ENCODE measurements around the gene DNAJC4.

GRCh38 chr11:64220271-64220670 is 10.1 kb upstream of the DNAJC4 start:
- TF ChIP-seq POLR2A (IDR thresholded peaks at IDR 0.05; ENCODE audit: control extremely low read depth in 1 of 2, low read depth in 2 of 2, low read length in 2 of 2) (no peak), EP300 (IDR thresholded peaks at IDR 0.05; ENCODE audit: borderline replicate concordance in 1 of 2, low read depth in 2 of 2, low read length in 2 of 2) (no peak)
- TF ChIP-seq, protein P1, sequence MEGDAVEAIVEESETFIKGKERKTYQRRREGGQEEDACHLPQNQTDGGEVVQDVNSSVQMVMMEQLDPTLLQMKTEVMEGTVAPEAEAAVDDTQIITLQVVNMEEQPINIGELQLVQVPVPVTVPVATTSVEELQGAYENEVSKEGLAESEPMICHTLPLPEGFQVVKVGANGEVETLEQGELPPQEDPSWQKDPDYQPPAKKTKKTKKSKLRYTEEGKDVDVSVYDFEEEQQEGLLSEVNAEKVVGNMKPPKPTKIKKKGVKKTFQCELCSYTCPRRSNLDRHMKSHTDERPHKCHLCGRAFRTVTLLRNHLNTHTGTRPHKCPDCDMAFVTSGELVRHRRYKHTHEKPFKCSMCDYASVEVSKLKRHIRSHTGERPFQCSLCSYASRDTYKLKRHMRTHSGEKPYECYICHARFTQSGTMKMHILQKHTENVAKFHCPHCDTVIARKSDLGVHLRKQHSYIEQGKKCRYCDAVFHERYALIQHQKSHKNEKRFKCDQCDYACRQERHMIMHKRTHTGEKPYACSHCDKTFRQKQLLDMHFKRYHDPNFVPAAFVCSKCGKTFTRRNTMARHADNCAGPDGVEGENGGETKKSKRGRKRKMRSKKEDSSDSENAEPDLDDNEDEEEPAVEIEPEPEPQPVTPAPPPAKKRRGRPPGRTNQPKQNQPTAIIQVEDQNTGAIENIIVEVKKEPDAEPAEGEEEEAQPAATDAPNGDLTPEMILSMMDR (IDR thresholded peaks at IDR 0.05; ENCODE audit: control extremely low read depth in 1 of 3, insufficient read depth in 1 of 3, low read depth in 1 of 3, low read length in 3 of 3), result no peak

All from H1 (cell line).